H1 (cell line): ENCODE measurements around the gene FNDC3A.

Experiments used
- ATF2 ChIP-seq: IDR thresholded peaks from 2 replicates; pipeline ENCODE4 v1.6.1; 2012; ENCODE audit warnings: low read length, inconsistent platforms
- CTCF ChIP-seq, 3 experiments: IDR thresholded peaks; 1 replicate in 2 of 3; 2 replicates in 1 of 3; pipeline versions ENCODE4 v1.5.1 to v1.6.1; 2011; ENCODE audit warnings: low read length in 3 of 3, mild to moderate bottlenecking in 3 of 3, inconsistent platforms in 2 of 3, low read depth in 1 of 3, moderate library complexity in 1 of 3; ENCODE audit not compliant: insufficient read depth in 1 of 3; ENCODE audit errors: control extremely low read depth in 1 of 3
- EZH2 ChIP-seq: fragments of 200-600 bp; sonication (generic); IDR thresholded peaks from 2 replicates; pipeline ENCODE4 v1.7.1; 2012; ENCODE audit warnings: low read depth, mild to moderate bottlenecking, moderate library complexity, low read length, inconsistent platforms; ENCODE audit not compliant: severe bottlenecking
- SIRT6 ChIP-seq: IDR thresholded peaks from one replicate; pipeline ENCODE4 v1.7.1; 2012; ENCODE audit warnings: low read length, inconsistent platforms
- TCF12 ChIP-seq: IDR thresholded peaks from 2 replicates; pipeline ENCODE4 v1.6.1; 2011; ENCODE audit warnings: low read depth, mild to moderate bottlenecking, low read length

- TF ChIP-seq ATF2 (no peak), EZH2 (no peak), CTCF (IDR thresholded peaks at IDR 0.05; ENCODE audit: control extremely low read depth in 1 of 3, insufficient read depth in 1 of 3, low read depth in 1 of 3, low read length in 3 of 3) (no peak), SIRT6 (no peak), TCF12 (no peak)
These were observed 260.2 kb downstream of the FNDC3A start for GRCh38 chr13:49235856-49236431.
